ENCODE results near the gene SLC13A3.

DNA sequence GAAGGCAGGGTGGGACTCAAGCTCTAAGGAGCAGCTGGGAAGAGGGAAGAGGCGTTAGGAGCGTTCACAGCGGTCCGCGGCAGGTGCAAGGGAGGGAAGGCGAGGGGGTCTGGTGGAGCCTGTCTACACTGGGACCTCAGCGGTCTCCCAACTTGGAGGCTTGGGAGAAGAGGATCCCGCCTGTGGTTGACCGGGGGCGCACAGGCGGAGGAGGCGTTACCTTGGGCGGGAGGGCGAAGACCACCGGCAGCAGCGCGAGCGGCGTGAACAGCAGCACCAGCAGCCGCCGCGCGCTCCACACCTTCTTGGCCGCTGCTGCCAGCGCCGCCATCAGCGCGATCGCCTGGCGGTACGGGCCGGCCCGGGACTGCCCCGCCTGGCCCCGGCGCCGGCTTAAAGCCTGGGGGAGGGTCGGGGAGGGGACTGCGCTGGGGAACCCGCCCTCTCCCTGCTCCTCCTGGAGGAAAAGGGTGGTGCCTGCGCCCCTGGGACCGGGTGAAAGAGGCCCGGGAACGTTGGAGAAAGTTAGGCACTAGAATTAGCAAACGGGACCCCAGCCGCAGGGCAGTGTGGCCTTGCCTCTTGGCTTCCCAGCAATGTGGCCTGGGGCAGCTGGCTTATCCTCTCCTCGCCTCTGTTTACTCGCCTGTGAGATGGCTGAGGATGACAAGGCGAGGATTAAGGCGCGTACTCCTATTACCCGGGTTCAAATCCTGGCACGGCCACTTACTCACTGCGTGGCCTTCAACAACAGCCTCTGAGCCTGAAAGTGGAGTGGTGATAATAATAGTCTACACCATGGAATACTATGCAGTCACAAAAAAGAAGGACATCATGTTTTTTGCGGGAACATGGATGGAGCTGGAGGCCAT lies at the start of gene SLC13A3:
- TF ChIP-seq, protein P1, sequence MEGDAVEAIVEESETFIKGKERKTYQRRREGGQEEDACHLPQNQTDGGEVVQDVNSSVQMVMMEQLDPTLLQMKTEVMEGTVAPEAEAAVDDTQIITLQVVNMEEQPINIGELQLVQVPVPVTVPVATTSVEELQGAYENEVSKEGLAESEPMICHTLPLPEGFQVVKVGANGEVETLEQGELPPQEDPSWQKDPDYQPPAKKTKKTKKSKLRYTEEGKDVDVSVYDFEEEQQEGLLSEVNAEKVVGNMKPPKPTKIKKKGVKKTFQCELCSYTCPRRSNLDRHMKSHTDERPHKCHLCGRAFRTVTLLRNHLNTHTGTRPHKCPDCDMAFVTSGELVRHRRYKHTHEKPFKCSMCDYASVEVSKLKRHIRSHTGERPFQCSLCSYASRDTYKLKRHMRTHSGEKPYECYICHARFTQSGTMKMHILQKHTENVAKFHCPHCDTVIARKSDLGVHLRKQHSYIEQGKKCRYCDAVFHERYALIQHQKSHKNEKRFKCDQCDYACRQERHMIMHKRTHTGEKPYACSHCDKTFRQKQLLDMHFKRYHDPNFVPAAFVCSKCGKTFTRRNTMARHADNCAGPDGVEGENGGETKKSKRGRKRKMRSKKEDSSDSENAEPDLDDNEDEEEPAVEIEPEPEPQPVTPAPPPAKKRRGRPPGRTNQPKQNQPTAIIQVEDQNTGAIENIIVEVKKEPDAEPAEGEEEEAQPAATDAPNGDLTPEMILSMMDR (IDR thresholded peaks at IDR 0.05) = no peak
- no peak for TF ChIP-seq EP300 (IDR thresholded peaks at IDR 0.05)
- no peak for TF ChIP-seq POLR2AphosphoS5 (IDR thresholded peaks at IDR 0.05)
- TF ChIP-seq POLR2A (IDR thresholded peaks at IDR 0.05) = no peak

Data from gastroesophageal sphincter (tissue), 3 donors.